HUES48 (cell line): Measurements from ENCODE around the gene SERTAD4.

Experiments used
- H3K27ac ChIP-seq: one replicate; pipeline ENCODE4 v1.7.0; 2013; ENCODE audit warnings: low read depth, low read length, inconsistent platforms
- H3K27me3 ChIP-seq: 2 replicates; pipeline ENCODE4 v1.6.1; 2013; ENCODE audit warnings: mild to moderate bottlenecking, low read length; ENCODE audit not compliant: control insufficient read depth, insufficient read depth
- H3K36me3 ChIP-seq: 2 replicates; pipeline ENCODE4 v1.6.1; 2013; ENCODE audit warnings: low read length; ENCODE audit not compliant: control insufficient read depth, insufficient read depth
- H3K4me1 ChIP-seq: 2 replicates; pipeline ENCODE4 v1.6.1; 2013; ENCODE audit warnings: mild to moderate bottlenecking, low read length; ENCODE audit not compliant: control insufficient read depth, insufficient read depth
- H3K4me3 ChIP-seq: 2 replicates; pipeline ENCODE4 v1.5.1; 2013; ENCODE audit warnings: mild to moderate bottlenecking, low read depth, low read length
- H3K9ac ChIP-seq: 2 replicates; pipeline ENCODE4 v1.6.1; 2013; ENCODE audit warnings: mild to moderate bottlenecking, low read depth, low read length, moderate library complexity
- H3K9me3 ChIP-seq: 2 replicates; pipeline ENCODE4 v1.6.1; 2013; ENCODE audit warnings: low read length; ENCODE audit not compliant: control insufficient read depth, insufficient read depth

The SERTAD4 gene

DNA sequence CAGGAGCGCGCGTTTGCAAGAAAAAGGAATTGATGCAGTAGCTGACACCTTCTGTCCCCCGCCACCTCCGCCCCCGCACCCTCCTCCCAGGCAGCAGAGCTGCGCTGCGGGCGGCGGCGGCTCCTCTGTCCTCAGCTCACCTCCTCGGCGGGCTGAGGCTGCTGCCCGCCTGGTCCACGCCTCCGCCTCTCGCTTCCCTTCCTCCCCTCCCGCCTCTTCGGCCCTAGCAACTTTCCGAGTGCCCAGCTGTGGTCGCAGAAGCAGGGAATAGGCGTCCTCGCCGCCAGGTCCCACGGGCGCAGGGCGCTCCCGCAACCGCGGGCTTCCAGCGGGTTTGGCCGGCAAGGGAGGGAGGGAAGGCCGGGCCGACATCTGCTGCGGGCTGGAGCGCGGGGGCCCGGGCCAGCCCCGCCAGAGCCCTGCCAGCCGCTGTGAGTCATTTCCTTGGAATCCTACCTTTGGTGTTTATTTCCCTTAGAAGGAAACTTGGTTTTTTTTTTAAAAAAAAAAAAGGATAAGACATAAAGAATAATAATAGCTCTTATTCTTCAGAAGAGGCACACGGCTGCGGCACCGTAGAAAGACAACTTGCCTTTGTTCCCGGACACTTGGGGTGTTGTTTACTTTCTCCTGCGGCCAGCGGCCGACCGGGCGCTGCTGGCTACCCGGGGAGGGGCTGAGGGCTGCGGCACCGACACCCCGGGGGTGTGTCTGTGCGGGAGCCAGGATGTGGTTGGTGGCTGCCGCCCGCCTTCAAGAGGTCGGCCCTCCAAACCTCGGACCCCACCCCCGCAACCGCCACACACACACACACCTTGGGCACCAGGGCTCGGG is 1.1 kb downstream of the SERTAD4 start:
- no peaks in the 10 kb centered on the region for H3K9me3 ChIP-seq
- H3K9ac ChIP-seq, result no peak overlapping the region
- peak overlapping the region; percentile 59 for H3K4me3 ChIP-seq
- H3K27me3 ChIP-seq, result peaks cover 71% of the 10 kb centered on the region
- H3K4me1 ChIP-seq, result peaks cover 25% of the 10 kb centered on the region
- H3K27ac ChIP-seq, result peak overlapping the region; percentile 68
- no peaks in the 10 kb centered on the region for H3K36me3 ChIP-seq

GRCh38 chr1:210234329-210234757 is 1.7 kb downstream of the SERTAD4 start:
- Histone ChIP-seq H3K9ac (no peak overlapping the region), H3K4me3 (peak overlapping the region; percentile 59)

DNA sequence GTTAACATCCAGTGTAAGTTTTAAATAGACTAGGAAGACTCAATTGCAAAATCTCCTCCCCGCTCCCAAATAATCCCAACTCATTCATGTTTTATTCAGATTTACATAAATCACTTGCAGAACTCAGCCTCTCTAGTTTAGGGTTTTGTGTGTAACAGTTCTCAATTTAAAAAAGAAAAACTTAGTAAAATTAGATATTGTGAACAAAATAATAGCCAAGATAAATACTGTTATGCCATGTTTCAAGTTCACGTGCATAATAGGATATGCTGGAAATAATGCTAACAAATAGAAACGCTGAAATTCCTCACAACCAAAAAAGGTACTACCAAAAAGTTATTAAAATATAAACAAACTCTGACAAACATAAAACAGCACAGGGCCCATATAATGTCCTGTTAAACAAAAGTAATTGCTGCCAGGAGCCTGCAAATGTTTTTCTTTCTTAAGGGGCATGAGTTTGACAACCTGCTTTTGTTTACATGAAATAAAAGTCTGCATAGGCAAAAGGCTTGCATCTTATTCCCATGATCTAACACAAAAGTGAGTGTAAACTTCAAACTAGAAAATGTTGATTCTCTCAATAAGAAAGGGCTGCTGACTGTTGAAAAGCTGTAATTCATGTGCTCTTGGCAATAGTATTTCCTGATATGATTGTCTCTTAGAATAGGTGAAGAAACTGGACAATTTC is 2.9 kb downstream of the SERTAD4 start:
- no peak overlapping the region for H3K9ac ChIP-seq
- no peak overlapping the region for H3K27ac ChIP-seq
- H3K36me3 ChIP-seq, result no peaks in the 10 kb centered on the region
- H3K9me3 ChIP-seq, result no peaks in the 10 kb centered on the region
- H3K4me1 ChIP-seq, result peaks cover 25% of the 10 kb centered on the region
- peaks cover 61% of the 10 kb centered on the region for H3K27me3 ChIP-seq
- no peak overlapping the region for H3K4me3 ChIP-seq

More at GRCh38 chr1:210234329-210234757, 1.7 kb downstream of the SERTAD4 start:
- Histone ChIP-seq H3K27me3 (peaks cover 67% of the 10 kb centered on the region), H3K4me1 (peaks cover 25% of the 10 kb centered on the region), H3K9me3 (no peaks in the 10 kb centered on the region), H3K36me3 (no peaks in the 10 kb centered on the region), H3K27ac (peak overlapping the region; percentile 68)

DNA sequence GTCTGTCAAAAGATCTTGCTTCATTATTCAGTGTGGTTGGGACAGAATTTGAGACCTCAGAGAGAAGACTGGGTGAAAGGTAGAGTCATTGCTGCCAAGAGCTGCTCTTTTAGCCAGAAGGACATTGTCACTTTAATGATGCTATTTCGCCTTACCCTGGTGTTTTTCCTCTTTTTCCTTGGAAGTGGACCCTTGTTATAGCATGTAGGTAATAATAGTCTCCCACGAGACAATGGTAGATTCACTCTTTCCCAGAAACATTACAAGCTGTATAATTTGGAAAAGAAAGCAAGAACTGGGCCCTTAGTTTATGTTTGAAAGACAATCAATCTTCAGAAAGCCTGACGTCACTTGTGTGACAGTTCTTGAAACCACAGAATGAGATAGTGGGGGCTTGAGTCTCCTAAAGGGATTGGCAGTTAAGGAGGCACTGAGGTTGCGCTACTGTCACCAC is 3.8 kb downstream of the SERTAD4 start:
- Histone ChIP-seq H3K4me1 (peaks cover 25% of the 10 kb centered on the region), H3K9me3 (no peaks in the 10 kb centered on the region), H3K36me3 (no peaks in the 10 kb centered on the region), H3K27me3 (peaks cover 52% of the 10 kb centered on the region), H3K27ac (no peak overlapping the region), H3K9ac (no peak overlapping the region), H3K4me3 (no peak overlapping the region)

- H3K27ac ChIP-seq, result no peak overlapping the region
- no peaks in the 10 kb centered on the region for H3K36me3 ChIP-seq
- H3K4me3 ChIP-seq, result no peak overlapping the region
- H3K27me3 ChIP-seq, result peaks cover 47% of the 10 kb centered on the region
- H3K9ac ChIP-seq, result no peak overlapping the region
- no peaks in the 10 kb centered on the region for H3K9me3 ChIP-seq
- peaks cover 25% of the 10 kb centered on the region for H3K4me1 ChIP-seq
Measured at GRCh38 chr1:210236840-210237409, 4.3 kb downstream of the SERTAD4 start.

DNA sequence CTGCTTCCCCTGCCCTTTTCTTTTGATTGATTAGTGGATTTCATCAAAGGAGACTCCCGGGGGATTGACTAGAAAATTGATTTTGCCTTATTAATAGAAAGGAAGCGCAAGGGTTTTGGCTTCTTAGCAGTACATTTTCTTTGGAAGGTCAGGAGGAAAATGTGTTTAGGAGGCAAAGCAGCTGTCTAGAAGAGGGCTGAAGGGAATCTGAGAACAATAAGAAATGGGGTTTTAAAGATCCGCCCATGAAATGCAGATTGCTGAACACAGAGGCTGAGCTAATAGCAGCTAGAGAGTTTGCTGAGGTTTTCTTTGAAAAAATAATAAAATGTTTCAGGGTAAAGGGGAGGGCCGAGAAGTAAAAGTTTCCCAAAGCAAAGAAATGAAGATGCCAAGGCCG is 4.9 kb downstream of the SERTAD4 start:
- peaks cover 43% of the 10 kb centered on the region for H3K27me3 ChIP-seq
- H3K27ac ChIP-seq, result no peak overlapping the region

GRCh38 chr1:210237981-210238380 is 5.4 kb downstream of the SERTAD4 start:
- no peak overlapping the region for H3K27ac ChIP-seq
- no peaks in the 10 kb centered on the region for H3K9me3 ChIP-seq
- H3K4me3 ChIP-seq, result no peak overlapping the region
- H3K27me3 ChIP-seq, result peaks cover 42% of the 10 kb centered on the region
- peaks cover 25% of the 10 kb centered on the region for H3K4me1 ChIP-seq
- no peak overlapping the region for H3K9ac ChIP-seq
- no peaks in the 10 kb centered on the region for H3K36me3 ChIP-seq

More for the DNA sequence above, 4.9 kb downstream of the SERTAD4 start:
- peaks cover 25% of the 10 kb centered on the region for H3K4me1 ChIP-seq
- H3K36me3 ChIP-seq, result no peaks in the 10 kb centered on the region
- H3K9me3 ChIP-seq, result no peaks in the 10 kb centered on the region
- no peak overlapping the region for H3K9ac ChIP-seq
- no peak overlapping the region for H3K4me3 ChIP-seq

GRCh38 chr1:210239349-210240111 is 6.9 kb downstream of the SERTAD4 start:
- Histone ChIP-seq H3K36me3 (no peaks in the 10 kb centered on the region), H3K4me1 (peaks cover 22% of the 10 kb centered on the region), H3K9ac (no peak overlapping the region), H3K27me3 (peaks cover 27% of the 10 kb centered on the region), H3K4me3 (no peak overlapping the region), H3K9me3 (no peaks in the 10 kb centered on the region), H3K27ac (no peak overlapping the region)

DNA sequence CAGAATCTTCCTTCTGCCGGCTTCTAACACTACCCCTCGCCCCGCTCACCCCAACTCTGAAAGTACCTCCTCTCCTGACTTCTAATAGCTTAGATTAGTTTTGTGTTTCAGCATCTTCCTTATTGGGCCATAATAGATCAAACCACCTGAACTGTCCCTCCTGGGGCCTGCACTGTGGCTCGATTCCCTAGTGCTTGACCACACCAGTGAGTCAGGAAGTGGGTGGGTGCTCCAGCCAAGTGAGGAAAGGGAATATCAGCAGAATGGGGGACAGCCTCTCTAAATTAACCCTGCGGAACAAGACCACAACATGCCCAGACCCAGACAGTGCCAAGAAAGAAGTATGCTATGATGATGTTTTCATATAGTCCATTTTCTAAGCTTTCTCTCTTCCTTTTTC is 8.5 kb downstream of the SERTAD4 start:
- Histone ChIP-seq H3K27ac (no peak overlapping the region), H3K9ac (no peak overlapping the region), H3K9me3 (no peaks in the 10 kb centered on the region), H3K36me3 (no peaks in the 10 kb centered on the region), H3K27me3 (peaks cover 11% of the 10 kb centered on the region), H3K4me3 (no peak overlapping the region), H3K4me1 (peaks cover 17% of the 10 kb centered on the region)

DNA sequence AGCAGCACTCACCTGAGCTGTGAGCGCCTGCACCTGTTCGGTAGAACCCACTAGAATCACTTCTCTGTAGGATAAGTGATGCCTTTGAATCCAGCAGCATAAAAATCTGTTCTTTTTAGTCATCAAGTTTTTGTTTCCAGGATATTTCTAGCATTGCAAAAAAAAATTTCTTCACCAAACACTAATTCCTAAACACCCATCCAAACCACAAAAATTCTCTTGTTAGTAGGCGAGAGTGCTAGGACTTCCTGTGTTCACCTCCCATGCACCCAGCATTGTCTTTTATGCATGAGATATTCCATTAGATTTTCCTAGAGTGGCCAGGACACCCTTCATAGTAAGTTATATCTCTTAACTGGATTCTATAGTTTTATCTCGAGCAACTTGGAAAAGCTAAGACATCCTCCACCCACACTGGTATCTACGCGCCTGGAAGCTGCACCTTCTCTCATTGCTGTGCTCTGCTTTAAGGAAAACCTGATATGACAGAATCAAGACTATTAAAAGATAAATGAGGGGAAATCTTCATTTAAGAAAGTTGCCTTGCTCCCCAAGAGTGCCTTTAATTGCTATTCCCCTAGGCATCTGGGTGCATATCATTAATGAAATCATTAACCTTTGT is 12.3 kb downstream of the SERTAD4 start:
- no peaks in the 10 kb centered on the region for H3K4me1 ChIP-seq
- no peaks in the 10 kb centered on the region for H3K36me3 ChIP-seq
- H3K27ac ChIP-seq, result no peak overlapping the region
- no peak overlapping the region for H3K9ac ChIP-seq
- H3K9me3 ChIP-seq, result no peaks in the 10 kb centered on the region
- H3K4me3 ChIP-seq, result no peak overlapping the region
- H3K27me3 ChIP-seq, result peaks cover 7% of the 10 kb centered on the region; the same call in 1 of the 2 replicates
